HepG2 (cell line): ENCODE measurements around the gene DZANK1. TPM values are rescaled to one million over a fixed set of nuclear protein-coding genes. Genes with fewer than 3 reads are reported as not detected.

ENCODE experiments used
- ATAC-seq: fragments of 200-7000 bp; cut with Tn5 transposase; 3 replicates; pipeline ENCODE4 v1.9.1; 2020; ENCODE audit warnings: mild to moderate bottlenecking, moderate library complexity
- BruUV-seq: library from RNA; stranded (reverse); fragments of 400-500 nt; replicated peaks from 2 replicates; lab custom pipeline; 2021; lab: Mats Ljungman, UMichigan
- CTCF ChIA-PET: fragments of 300-600 bp; formaldehyde crosslinking; extraction: SDS; loops from one replicate; lab custom pipeline; 2021; ENCODE audit warnings: low total read pairs, inconsistent platforms, low intra/inter-chr PET ratio; lab: Yijun Ruan, JAX
- POLR2A ChIA-PET: fragments of 350-600 bp; sonication (Branson Sonifier 250); formaldehyde crosslinking; loops from one replicate; lab custom pipeline; 2020; ENCODE audit warnings: antibody characterized with exemption, inconsistent platforms; lab: Yijun Ruan, JAX
- DNase-seq: peaks from one replicate; pipeline ENCODE4 v3.0.0-alpha.2; 2015; ENCODE audit warnings: low spot score
- FAIRE-seq: peaks from 3 replicates; lab custom pipeline; 2011; peaks lifted over from hg19 to GRCh38; lab: Jason Lieb, UNC
- H2AFZ ChIP-seq: one replicate; pipeline ENCODE4 v1.6.1; 2011; ENCODE audit warnings: low read length, inconsistent platforms
- H3K27ac ChIP-seq: fragments of 300-600 bp; 3 replicates; pipeline ENCODE4 v1.8.0; 2011; ENCODE audit warnings: mixed run types, mild to moderate bottlenecking, mixed read lengths, low read length, inconsistent platforms; ENCODE audit not compliant: insufficient read depth; ENCODE audit errors: extremely low read length
- H3K27me3 ChIP-seq, 2 experiments: fragments of 200-600 bp in 1 of 2; 2 replicates in 1 of 2; 3 replicates in 1 of 2; pipeline versions ENCODE4 v1.6.0 to v1.8.0; 2011; ENCODE audit warnings: low read length in 2 of 2, mild to moderate bottlenecking in 2 of 2, moderate library complexity in 2 of 2, inconsistent platforms in 1 of 2; ENCODE audit not compliant: insufficient read depth in 2 of 2, control insufficient read depth in 1 of 2
- H3K36me3 ChIP-seq, 2 experiments: fragments of 200-600 bp in 1 of 2; replicated peaks in 1 of 2; 2 replicates in 1 of 2; 3 replicates in 1 of 2; pipeline versions ENCODE4 v1.5.1 to v1.8.0; 2011; ENCODE audit warnings: low read length in 2 of 2, inconsistent platforms in 1 of 2; ENCODE audit not compliant: insufficient read depth in 2 of 2, control insufficient read depth in 1 of 2
- H3K4me1 ChIP-seq: 2 replicates; pipeline ENCODE4 v1.5.1; 2012; ENCODE audit warnings: low read length, inconsistent platforms; ENCODE audit not compliant: insufficient read depth
- H3K4me2 ChIP-seq: 2 replicates; pipeline ENCODE4 v1.6.0; 2011; ENCODE audit warnings: low read depth, low read length, inconsistent platforms
- H3K4me3 ChIP-seq, 3 experiments: fragments of 200-600 bp in 1 of 3; sonication (generic), shearing (Covaris generic) in 1 of 3; replicated peaks in 1 of 3; 2 replicates each; pipeline ENCODE4 v1.5.1; 2011 to 2016; ENCODE audit warnings: low read length in 3 of 3, inconsistent platforms in 2 of 3, low read depth in 2 of 3, mild to moderate bottlenecking in 2 of 3, control low read depth in 1 of 3, mixed read lengths in 1 of 3; ENCODE audit not compliant: insufficient read depth in 1 of 3
- H3K79me2 ChIP-seq: one replicate; pipeline ENCODE4 v1.6.1; 2011; ENCODE audit warnings: low read length, inconsistent platforms; ENCODE audit not compliant: insufficient read depth
- H3K9ac ChIP-seq: 2 replicates; pipeline ENCODE4 v1.6.0; 2011; ENCODE audit warnings: mild to moderate bottlenecking, low read depth, low read length, inconsistent platforms; ENCODE audit not compliant: insufficient read depth
- H3K9me3 ChIP-seq: 2 replicates; pipeline ENCODE4 v1.5.1; 2012; ENCODE audit warnings: mild to moderate bottlenecking, low read length
- H4K20me1 ChIP-seq: 2 replicates; pipeline ENCODE4 v1.6.0; 2011; ENCODE audit warnings: inconsistent platforms, mild to moderate bottlenecking, low read length, moderate library complexity; ENCODE audit not compliant: insufficient read depth
- BORCS8-MEF2B ChIP-seq: sonication (generic); formaldehyde crosslinking; IDR thresholded peaks from 2 replicates; pipeline ENCODE4 v1.8.0; 2022; ENCODE audit warnings: mild to moderate bottlenecking, missing genetic modification reagents
- CBX2 ChIP-seq, 2 experiments: fragments of 200-600 bp in 1 of 2; sonication (generic); formaldehyde crosslinking in 1 of 2; IDR thresholded peaks; 2 replicates each; pipeline versions ENCODE4 v1.7.0 to v1.8.1; 2018 to 2022; ENCODE audit warnings: low read depth in 2 of 2, low read length in 1 of 2, mild to moderate bottlenecking in 1 of 2, missing genetic modification reagents in 1 of 2
- HNRNPH1 ChIP-seq: fragments of 200-400 bp; formaldehyde crosslinking; optimal IDR thresholded peaks from 2 replicates; pipeline ENCODE3; 2017; ENCODE audit warnings: mild to moderate bottlenecking, low read depth, low read length
- HNRNPUL1 ChIP-seq: fragments of 200-400 bp; formaldehyde crosslinking; IDR thresholded peaks from 2 replicates; pipeline ENCODE4 v1.6.1; 2017; ENCODE audit warnings: low read depth, mild to moderate bottlenecking, low read length, moderate library complexity
- IRF1 ChIP-seq: sonication (generic); formaldehyde crosslinking; IDR thresholded peaks from 2 replicates; pipeline ENCODE4 v1.4.0; 2020; ENCODE audit warnings: low read depth, mild to moderate bottlenecking, missing genetic modification reagents
- KDM5B ChIP-seq: sonication (generic); formaldehyde crosslinking; IDR thresholded peaks from 2 replicates; pipeline ENCODE4 v1.4.0; 2020; ENCODE audit warnings: missing genetic modification reagents, mild to moderate bottlenecking, borderline replicate concordance
- LCORL ChIP-seq, 2 experiments: fragments of 450-650 bp in 1 of 2; sonication (generic) in 1 of 2; formaldehyde crosslinking in 1 of 2; IDR thresholded peaks; 2 replicates each; pipeline versions ENCODE4 v1.5.0 to v1.6.1; 2017 to 2020; ENCODE audit warnings: antibody characterized with exemption in 1 of 2, missing genetic modification reagents in 1 of 2
- POGK ChIP-seq: sonication (generic); formaldehyde crosslinking; conservative IDR thresholded peaks from 2 replicates; pipeline ENCODE4 v1.8.0; 2022; ENCODE audit warnings: mild to moderate bottlenecking, moderate library complexity, missing genetic modification reagents
- TERF1 ChIP-seq: sonication (generic); formaldehyde crosslinking; IDR thresholded peaks from 2 replicates; pipeline ENCODE4 v1.8.0; 2022; ENCODE audit warnings: mild to moderate bottlenecking, missing genetic modification reagents, moderate library complexity
- TP53 ChIP-seq: sonication (generic); formaldehyde crosslinking; conservative IDR thresholded peaks from 2 replicates; pipeline ENCODE4 v1.4.0; 2020; ENCODE audit warnings: missing genetic modification reagents
- ZBTB39 ChIP-seq: sonication (generic); formaldehyde crosslinking; IDR thresholded peaks from 2 replicates; pipeline ENCODE4 v1.5.0; 2020; ENCODE audit warnings: missing genetic modification reagents
- ZNF224 ChIP-seq: sonication (generic); formaldehyde crosslinking; IDR thresholded peaks from 2 replicates; pipeline ENCODE4 v1.5.0; 2020; ENCODE audit warnings: mild to moderate bottlenecking, missing genetic modification reagents
- ZNF558 ChIP-seq: sonication (generic); formaldehyde crosslinking; IDR thresholded peaks from 2 replicates; pipeline ENCODE4 v1.9.0; 2022; ENCODE audit warnings: mild to moderate bottlenecking, missing genetic modification reagents, borderline replicate concordance
- ZNF781 ChIP-seq: sonication (generic); formaldehyde crosslinking; IDR thresholded peaks from 2 replicates; pipeline ENCODE4 v1.5.1; 2020; ENCODE audit warnings: borderline replicate concordance, mild to moderate bottlenecking, missing genetic modification reagents; ENCODE audit errors: not compliant biosample characterization
- ZSCAN20 ChIP-seq: sonication (generic); formaldehyde crosslinking; IDR thresholded peaks from 2 replicates; pipeline ENCODE4 v1.4.0; 2020; ENCODE audit warnings: missing genetic modification reagents, mild to moderate bottlenecking, borderline replicate concordance
- ZSCAN31 ChIP-seq: sonication (generic); formaldehyde crosslinking; IDR thresholded peaks from 2 replicates; pipeline ENCODE4 v1.5.0; 2020; ENCODE audit warnings: low read depth, mild to moderate bottlenecking, missing genetic modification reagents
- in situ Hi-C: cut with HindIII; loops from 2 replicates; pipeline ENCODE4 v1.10.0; 2017; ENCODE audit warnings: low pct_unique_long_range_greater_than_20kb; ENCODE audit not compliant: extremely low pct_ligation_motif_present
- intact Hi-C: fragments of 100-400 bp; cut with micrococcal nuclease; formaldehyde crosslinking; loops from one replicate; pipeline ENCODE4 v1.10.0; 2022; ENCODE audit not compliant: unreplicated experiment
- polyA plus RNA-seq, 8 experiments: library from polyadenylated mRNA; depleted of rRNA in 3 of 8; stranded (reverse) in 7 of 8; unstranded in 1 of 8; fragments of >200 nt; fragmentation: Illumina TruSeq in 4 of 8; extraction: Trizol in 4 of 8; gene quantifications; 2 replicates each; pipeline versions ENCODE4 v1.2.1 to v1.2.3, GENCODE V29; 2011 to 2016; ENCODE audit warnings: low read depth in 4 of 8, missing spikeins in 1 of 8, mixed read lengths in 1 of 8; ENCODE audit not compliant: insufficient read depth in 1 of 8
- total RNA-seq, 5 experiments: library from RNA; depleted of rRNA; stranded (reverse); fragments of >200 nt; fragmentation: Illumina TruSeq; extraction: Trizol; gene quantifications; 2 replicates each; pipeline ENCODE4 v1.2.3, GENCODE V29; 2016; ENCODE audit warnings: low read depth in 1 of 5

DZANK1 gene
- total and polyA plus RNA-seq, 2 of the 13 experiments (the other 11 are each of a cell fraction or from before 2014, with no cell fraction given), result 1.6 to 3.2 TPM

- intact Hi-C loops, result no loop called here
- Histone ChIP-seq H2AFZ (no peak overlapping the region), H3K36me3 (no peaks in the 10 kb centered on the region), H3K9ac (no peak overlapping the region), H3K4me3 (no peak overlapping the region), H3K27me3 (no peaks in the 10 kb centered on the region), H3K79me2 (no peaks in the 10 kb centered on the region), H3K9me3 (peaks cover 11% of the 10 kb centered on the region), H3K27ac (no peak overlapping the region), H3K4me2 (no peak overlapping the region), H3K4me1 (no peaks in the 10 kb centered on the region), H4K20me1 (no peaks in the 10 kb centered on the region)
- ChIA-PET POLR2A (no interaction called here), CTCF (no interaction called here)
- FAIRE-seq (no peak), ATAC-seq (no peak), DNase-seq (no peak)
- no TSS peak for BruUV-seq
- in situ Hi-C loops, result no loop called here
- TF ChIP-seq ZNF224 (CRISPR knock-in tag), result no peak
- TF ChIP-seq ZNF558 (CRISPR knock-in tag), result no peak
- TF ChIP-seq IRF1 (CRISPR knock-in tag), result no peak
- no peak for TF ChIP-seq KDM5B
- no peak for TF ChIP-seq TERF1 (CRISPR knock-in tag)
- TF ChIP-seq ZNF781, result no peak
- TF ChIP-seq ZSCAN31 (CRISPR knock-in tag), result no peak
- no peak for TF ChIP-seq LCORL (IDR thresholded peaks at IDR 0.05)
- no peak for TF ChIP-seq LCORL (CRISPR knock-in tag; IDR thresholded peaks at IDR 0.05)
- TF ChIP-seq TP53 (CRISPR knock-in tag), result no peak
- TF ChIP-seq BORCS8-MEF2B (CRISPR knock-in tag), result no peak
- no peak for TF ChIP-seq ZBTB39 (CRISPR knock-in tag)
- TF ChIP-seq ZSCAN20 (CRISPR knock-in tag), result no peak
- TF ChIP-seq HNRNPUL1, result no peak
- TF ChIP-seq CBX2 (IDR thresholded peaks at IDR 0.05; ENCODE audit: low read depth, low read length), result no peak
- TF ChIP-seq CBX2 (CRISPR knock-in tag; IDR thresholded peaks at IDR 0.05; ENCODE audit: low read depth), result no peak
- no peak for TF ChIP-seq HNRNPH1
- no peak for TF ChIP-seq POGK
Observed at GRCh38 chr20:18403269-18403668, 63.6 kb downstream of the DZANK1 start.
